ENCODE measurements around the gene IDNK. TPM values are rescaled to one million over a fixed set of nuclear protein-coding genes. Genes with fewer than 3 reads are reported as not detected.

Gene IDNK
- polyA plus RNA-seq (0.76 to 2.6 TPM (median 1.6 TPM) in 3 replicates), polyA minus RNA-seq (0.73 to 1.2 TPM in 2 of 3 replicates, not detected in the other)
- polyA plus RNA-seq (2011; ENCODE audit: low read depth), result 1.7 TPM
- 1.4 and 1.8 TPM in 2 replicates for polyA plus RNA-seq (2011; cell fraction: cytosol; rRNA removed)
- 0.73 and 0.89 TPM in 2 replicates for polyA plus RNA-seq (2011; cell fraction: nucleus; rRNA removed)
- 1.1 and 1.6 TPM in 2 replicates for polyA plus RNA-seq (2012; ENCODE audit: low replicate concordance)
- not detected for polyA minus RNA-seq (2011; cell fraction: cytosol; rRNA and poly(A)+ RNA removed)
- 0.70 TPM in 1 of 2 replicates, not detected in the other for polyA minus RNA-seq (2011; cell fraction: nucleus; rRNA and poly(A)+ RNA removed)

GRCh38 chr9:83622939-83623678 lies at the start of gene IDNK:
IDNK (plus strand) TSS chr9:83623143; CDS start chr9:83623172, 29 bp downstream.
- Histone ChIP-seq H3K9ac (ENCODE audit: control insufficient read depth, extremely low read depth, insufficient read depth, low read length) (peak within 1 kb of the TSS; percentile 82), H2AFZ (ENCODE audit: control insufficient read depth, low read length) (peak within 1 kb of the TSS; percentile 86), H3K4me3 (ENCODE audit: control insufficient read depth in 2 of 3, extremely low read depth in 1 of 3, insufficient read depth in 2 of 3, low read depth in 1 of 3, low read length in 3 of 3) (peak within 1 kb of the TSS; percentile 74 to 88 (median 81)), H4K20me1 (ENCODE audit: control insufficient read depth, extremely low read depth, insufficient read depth, low read length) (no peaks in the 10 kb centered on the region), H3K4me1 (ENCODE audit: control insufficient read depth, extremely low read depth, insufficient read depth, low read length) (peaks cover 5% of the 10 kb centered on the region), H3K36me3 (ENCODE audit: control insufficient read depth in 2 of 2, extremely low read depth in 1 of 2, insufficient read depth in 2 of 2, low read length in 2 of 2) (peaks cover 0 to under 1% of the 10 kb centered on the region in 2 experiments), H3K27ac (ENCODE audit: control insufficient read depth, insufficient read depth, low read length) (peak within 1 kb of the TSS; percentile 61), H3K9me1 (ENCODE audit: control insufficient read depth, extremely low read depth, insufficient read depth, low read length) (no peaks in the 10 kb centered on the region), H3K79me2 (ENCODE audit: control insufficient read depth, insufficient read depth, low read length) (no peaks in the 10 kb centered on the region), H3K27me3 (ENCODE audit: control insufficient read depth, extremely low read depth, insufficient read depth, low read length) (no peaks in the 10 kb centered on the region), H3K4me2 (ENCODE audit: control insufficient read depth, extremely low read depth, insufficient read depth, low read depth, low read length) (peak within 1 kb of the TSS; percentile 72), H3K9me3 (ENCODE audit: control insufficient read depth, low read depth, low read length) (no peaks in the 10 kb centered on the region)
- FAIRE-seq (no peak), DNase-seq (ENCODE audit: low read depth, low spot score) (peak; percentile 11)
- dilution Hi-C loops (cut with MboI; ENCODE audit: extremely low pct_ligation_motif_present, low sequenced_read_pairs), result no loop called here
- TF ChIP-seq CTCF (optimal IDR thresholded peaks at IDR 0.05 in 1 of 3, IDR thresholded peaks at IDR 0.05 in 1 of 3, conservative IDR thresholded peaks at IDR 0.05 in 1 of 3; ENCODE audit: extremely low read depth in 1 of 3, insufficient read depth in 2 of 3, low read length in 3 of 3) (no peak), EZH2 (IDR thresholded peaks at IDR 0.05; ENCODE audit: low read length) (no peak)

GRCh38 chr9:83574482-83574881 lies 48.5 kb upstream of the IDNK start:
- Histone ChIP-seq H3K9me3 (ENCODE audit: control insufficient read depth, low read depth, low read length) (no peaks in the 10 kb centered on the region), H3K9me1 (ENCODE audit: control insufficient read depth, extremely low read depth, insufficient read depth, low read length) (no peaks in the 10 kb centered on the region), H3K9ac (ENCODE audit: control insufficient read depth, extremely low read depth, insufficient read depth, low read length) (no peak overlapping the region), H3K36me3 (ENCODE audit: control insufficient read depth in 2 of 2, extremely low read depth in 1 of 2, insufficient read depth in 2 of 2, low read length in 2 of 2) (no peaks in the 10 kb centered on the region), H3K4me3 (ENCODE audit: control insufficient read depth in 2 of 3, extremely low read depth in 1 of 3, insufficient read depth in 2 of 3, low read depth in 1 of 3, low read length in 3 of 3) (no peak overlapping the region), H3K4me2 (ENCODE audit: control insufficient read depth, extremely low read depth, insufficient read depth, low read depth, low read length) (no peak overlapping the region), H3K79me2 (ENCODE audit: control insufficient read depth, insufficient read depth, low read length) (no peaks in the 10 kb centered on the region), H3K27me3 (ENCODE audit: control insufficient read depth, extremely low read depth, insufficient read depth, low read length) (no peaks in the 10 kb centered on the region), H4K20me1 (ENCODE audit: control insufficient read depth, extremely low read depth, insufficient read depth, low read length) (no peaks in the 10 kb centered on the region), H3K27ac (ENCODE audit: control insufficient read depth, insufficient read depth, low read length) (no peak overlapping the region), H3K4me1 (ENCODE audit: control insufficient read depth, extremely low read depth, insufficient read depth, low read length) (no peaks in the 10 kb centered on the region), H2AFZ (ENCODE audit: control insufficient read depth, low read length) (no peak overlapping the region)
- FAIRE-seq, result no peak
- TF ChIP-seq CTCF (optimal IDR thresholded peaks at IDR 0.05 in 1 of 3, IDR thresholded peaks at IDR 0.05 in 1 of 3, conservative IDR thresholded peaks at IDR 0.05 in 1 of 3; ENCODE audit: extremely low read depth in 1 of 3, insufficient read depth in 2 of 3, low read length in 3 of 3) (no peak), EZH2 (IDR thresholded peaks at IDR 0.05; ENCODE audit: low read length) (no peak)
- DNase-seq (ENCODE audit: low read depth, low spot score), result no peak
- dilution Hi-C loops (cut with MboI; ENCODE audit: extremely low pct_ligation_motif_present, low sequenced_read_pairs), result no loop called here

All from keratinocyte (primary cell).